B cell (primary cell): ENCODE results near the gene IGBP1.

Source experiments
- EZH2 ChIP-seq: IDR thresholded peaks from 2 replicates; pipeline ENCODE4 v1.6.1; 2012; ENCODE audit warnings: borderline replicate concordance, low read depth, mild to moderate bottlenecking, moderate library complexity, low read length; ENCODE audit not compliant: insufficient read depth, poor library complexity, severe bottlenecking
- TF ChIP-seq, protein P1 (sequence below): fragments of 200-600 bp; IDR thresholded peaks from one replicate; pipeline ENCODE4 v1.8.0; 2022; ENCODE audit warnings: antibody characterized with exemption, mild to moderate bottlenecking

DNA sequence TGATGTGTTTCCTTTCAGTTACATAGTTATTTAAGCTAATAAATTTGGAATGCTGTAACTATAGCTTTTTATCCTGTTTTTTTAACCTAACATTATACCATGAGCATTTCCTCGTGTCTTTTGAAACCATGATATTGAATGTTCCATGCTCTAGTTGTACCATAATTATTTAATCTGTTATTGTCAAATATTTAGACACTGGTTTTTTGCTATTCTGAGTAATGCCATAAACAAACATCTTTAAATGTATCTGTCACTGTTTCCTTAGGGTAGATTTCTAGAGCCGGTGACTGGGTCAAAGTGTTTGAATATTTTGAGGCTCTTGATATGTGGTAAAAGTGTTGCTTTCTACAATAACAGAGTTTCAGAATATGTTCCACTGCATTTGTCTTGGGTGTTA, 5.4 kb downstream of the IGBP1 start:
- TF ChIP-seq, protein P1, sequence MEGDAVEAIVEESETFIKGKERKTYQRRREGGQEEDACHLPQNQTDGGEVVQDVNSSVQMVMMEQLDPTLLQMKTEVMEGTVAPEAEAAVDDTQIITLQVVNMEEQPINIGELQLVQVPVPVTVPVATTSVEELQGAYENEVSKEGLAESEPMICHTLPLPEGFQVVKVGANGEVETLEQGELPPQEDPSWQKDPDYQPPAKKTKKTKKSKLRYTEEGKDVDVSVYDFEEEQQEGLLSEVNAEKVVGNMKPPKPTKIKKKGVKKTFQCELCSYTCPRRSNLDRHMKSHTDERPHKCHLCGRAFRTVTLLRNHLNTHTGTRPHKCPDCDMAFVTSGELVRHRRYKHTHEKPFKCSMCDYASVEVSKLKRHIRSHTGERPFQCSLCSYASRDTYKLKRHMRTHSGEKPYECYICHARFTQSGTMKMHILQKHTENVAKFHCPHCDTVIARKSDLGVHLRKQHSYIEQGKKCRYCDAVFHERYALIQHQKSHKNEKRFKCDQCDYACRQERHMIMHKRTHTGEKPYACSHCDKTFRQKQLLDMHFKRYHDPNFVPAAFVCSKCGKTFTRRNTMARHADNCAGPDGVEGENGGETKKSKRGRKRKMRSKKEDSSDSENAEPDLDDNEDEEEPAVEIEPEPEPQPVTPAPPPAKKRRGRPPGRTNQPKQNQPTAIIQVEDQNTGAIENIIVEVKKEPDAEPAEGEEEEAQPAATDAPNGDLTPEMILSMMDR, result no peak
- TF ChIP-seq EZH2, result no peak
